Naive thymus-derived CD8-positive, alpha-beta T cell (primary cell): ENCODE measurements around the gene UNC5B. TPM values are rescaled to one million over a fixed set of nuclear protein-coding genes. Genes with fewer than 3 reads are reported as not detected.

Experiments
- ATAC-seq, 2 donors: fragments of 150-1000 bp; cut with Tn5 transposase in 1 of 2; sonication (Bioruptor Pico), chemical (Tn5 transposase) in 1 of 2; 1 replicate in 1 of 2; 2 replicates in 1 of 2; pipeline ENCODE4 v1.10.0; 2021; ENCODE audit warnings: mild to moderate bottlenecking in 2 of 2, moderate library complexity in 2 of 2
- POLR2A ChIA-PET: fragments of 350-600 bp; sonication (Branson Sonifier 250); formaldehyde crosslinking; loops from one replicate; lab custom pipeline; 2021; ENCODE audit warnings: antibody characterized with exemption; lab: Charles Lee
- DNase-seq, 10 donors: peaks; one replicate each; pipeline versions ENCODE4 v3.0.0 to v3.0.0-alpha.2; 2020 to 2022
- H3K27ac Mint-ChIP-seq, 10 donors: one replicate each; pipeline ENCODE4 v1.8.0; 2020 to 2022; ENCODE audit warnings: mild to moderate bottlenecking in 10 of 10, mixed read lengths in 10 of 10, moderate library complexity in 4 of 10, inconsistent platforms in 1 of 10
- H3K27me3 Mint-ChIP-seq, 5 donors: one replicate each; pipeline ENCODE4 v1.8.0; 2021 to 2022; ENCODE audit warnings: mixed read lengths in 5 of 5
- H3K36me3 Mint-ChIP-seq, 3 donors: one replicate each; pipeline ENCODE4 v1.8.0; 2020 to 2022; ENCODE audit warnings: mixed read lengths in 3 of 3, mild to moderate bottlenecking in 2 of 3, inconsistent platforms in 1 of 3
- H3K4me1 Mint-ChIP-seq, 4 donors: one replicate each; pipeline ENCODE4 v1.8.0; 2021 to 2022; ENCODE audit warnings: mixed read lengths in 4 of 4
- H3K4me3 Mint-ChIP-seq, 10 donors: one replicate each; pipeline ENCODE4 v1.8.0; 2020 to 2022; ENCODE audit warnings: mild to moderate bottlenecking in 10 of 10, mixed read lengths in 10 of 10, moderate library complexity in 6 of 10, inconsistent platforms in 1 of 10
- H3K9me3 Mint-ChIP-seq, 9 donors: one replicate each; pipeline ENCODE4 v1.8.0; 2020 to 2022; ENCODE audit warnings: mixed read lengths in 9 of 9, mild to moderate bottlenecking in 3 of 9, inconsistent platforms in 1 of 9, moderate library complexity in 1 of 9
- polyA plus RNA-seq, 3 donors: library from polyadenylated mRNA; unstranded; fragments of 300-500 nt; fragmentation: Illumina TruSeq; gene quantifications; one replicate each; pipeline ENCODE4 v1.2.3, GENCODE V29; 2021
- total RNA-seq, 8 experiments: library from RNA in 2 of 8; stranded (reverse) in 2 of 8; gene quantifications; one replicate each; pipeline ENCODE4 v1.2.3 and lab custom pipeline; 2021 to 2026

Gene UNC5B
- total and polyA plus RNA-seq, 5 experiments from 2014 or later: 0.03 TPM; not detected in 4

DNA sequence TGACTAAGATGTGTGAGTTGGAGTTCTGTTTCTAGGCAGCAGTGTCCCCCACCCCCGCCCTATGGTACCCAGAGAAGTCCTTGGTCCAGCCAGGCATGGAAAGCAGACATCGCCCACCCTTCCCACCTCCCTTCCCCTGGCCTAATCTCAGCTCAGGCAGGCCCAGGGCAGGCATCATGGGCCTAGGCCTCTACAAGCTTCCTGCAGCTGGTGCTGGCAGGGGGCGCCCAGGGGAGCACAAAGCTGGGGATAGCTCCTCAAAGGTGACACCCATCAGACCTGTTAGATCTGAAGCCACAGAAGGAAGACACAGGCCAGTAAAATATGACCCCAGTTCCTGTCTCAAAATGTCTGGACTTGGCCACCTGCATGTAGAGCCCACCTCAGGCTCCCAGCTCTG, 18.9 kb upstream of the UNC5B start:
- no peak for ATAC-seq
- POLR2A ChIA-PET: no interaction called here
- DNase-seq: no peak
- H3K27ac Mint-ChIP-seq: no peak overlapping the region
- peaks cover 0 to 4% (median 0%) of the 10 kb centered on the region in 4 donors for H3K4me1 Mint-ChIP-seq
- peaks cover 0 to 14% (median 0%) of the 10 kb centered on the region in 3 donors for H3K36me3 Mint-ChIP-seq
- H3K9me3 Mint-ChIP-seq: peaks cover 4 to 26% (median 12%) of the 10 kb centered on the region in 9 donors
- peaks cover 0 to 4% (median 0%) of the 10 kb centered on the region in 5 donors for H3K27me3 Mint-ChIP-seq
- no peak overlapping the region for H3K4me3 Mint-ChIP-seq

- H3K27me3 Mint-ChIP-seq: peaks cover 0 to 3% (median 0%) of the 10 kb centered on the region in 5 donors
- POLR2A ChIA-PET: no interaction called here
- no peak overlapping the region for H3K27ac Mint-ChIP-seq
- H3K4me1 Mint-ChIP-seq: peaks cover 0 to 4% (median 0%) of the 10 kb centered on the region in 4 donors
- DNase-seq (no peak), ATAC-seq (no peak)
- no peak overlapping the region for H3K4me3 Mint-ChIP-seq
- peaks cover 5 to 34% (median 18%) of the 10 kb centered on the region in 9 donors for H3K9me3 Mint-ChIP-seq
- peaks cover 0 to 19% (median 0%) of the 10 kb centered on the region in 3 donors for H3K36me3 Mint-ChIP-seq
Observed at GRCh38 chr10:71197955-71198354, 14.4 kb upstream of the UNC5B start.

GRCh38 chr10:71201849-71202248, 10.5 kb upstream of the UNC5B start:
- Mint-ChIP-seq H3K27me3 (peaks cover 0 to 22% (median 8%) of the 10 kb centered on the region in 5 donors), H3K4me1 (no peaks in the 10 kb centered on the region), H3K9me3 (peaks cover 3 to 24% (median 15%) of the 10 kb centered on the region in 9 donors), H3K4me3 (no peak overlapping the region), H3K27ac (no peak overlapping the region), H3K36me3 (peaks cover 0 to 19% (median 0%) of the 10 kb centered on the region in 3 donors)
- POLR2A ChIA-PET: no interaction called here
- ATAC-seq (no peak), DNase-seq (no peak)

DNA sequence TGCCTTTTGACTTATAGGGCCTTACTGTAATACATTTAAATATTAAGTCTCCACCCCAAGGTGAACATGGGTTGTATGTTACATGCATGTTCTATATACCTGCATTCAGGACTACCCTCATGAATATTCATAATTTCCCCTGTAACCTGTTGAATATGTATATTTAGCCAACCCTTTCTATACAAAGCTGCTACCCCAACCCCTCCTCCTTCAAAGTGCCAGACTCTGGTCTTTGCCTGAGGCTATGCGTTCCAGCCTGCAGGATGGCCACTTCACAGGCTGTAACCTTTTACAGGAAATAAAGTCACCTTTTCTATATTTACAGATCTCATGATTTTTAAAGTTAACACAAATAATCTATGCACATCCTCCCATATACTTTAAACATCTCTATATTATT, 10.1 kb upstream of the UNC5B start:
- ATAC-seq: no peak
- H3K4me3 Mint-ChIP-seq: no peak overlapping the region

GRCh38 chr10:71203124-71203523, 9.2 kb upstream of the UNC5B start:
- H3K4me1 Mint-ChIP-seq: no peaks in the 10 kb centered on the region
- H3K9me3 Mint-ChIP-seq: peaks cover 3 to 11% (median 9%) of the 10 kb centered on the region in 9 donors
- H3K27ac Mint-ChIP-seq: no peak overlapping the region
- H3K4me3 Mint-ChIP-seq: no peak overlapping the region
- H3K36me3 Mint-ChIP-seq: peaks cover 0 to 10% (median 0%) of the 10 kb centered on the region in 3 donors
- peaks cover 5 to 35% (median 21%) of the 10 kb centered on the region in 5 donors for H3K27me3 Mint-ChIP-seq
- no peak for ATAC-seq
- POLR2A ChIA-PET: no interaction called here
- no peak for DNase-seq

More for the DNA sequence above, 10.1 kb upstream of the UNC5B start:
- H3K36me3 Mint-ChIP-seq: peaks cover 0 to 18% (median 0%) of the 10 kb centered on the region in 3 donors
- peaks cover 3 to 19% (median 14%) of the 10 kb centered on the region in 9 donors for H3K9me3 Mint-ChIP-seq
- POLR2A ChIA-PET: no interaction called here
- no peak overlapping the region for H3K27ac Mint-ChIP-seq
- peaks cover 0 to 27% (median 13%) of the 10 kb centered on the region in 5 donors for H3K27me3 Mint-ChIP-seq
- no peak for DNase-seq
- H3K4me1 Mint-ChIP-seq: no peaks in the 10 kb centered on the region

- ATAC-seq: no peak
- peaks cover 6 to 39% (median 23%) of the 10 kb centered on the region in 5 donors for H3K27me3 Mint-ChIP-seq
Observed at GRCh38 chr10:71203716-71204115, 8.7 kb upstream of the UNC5B start.

DNA sequence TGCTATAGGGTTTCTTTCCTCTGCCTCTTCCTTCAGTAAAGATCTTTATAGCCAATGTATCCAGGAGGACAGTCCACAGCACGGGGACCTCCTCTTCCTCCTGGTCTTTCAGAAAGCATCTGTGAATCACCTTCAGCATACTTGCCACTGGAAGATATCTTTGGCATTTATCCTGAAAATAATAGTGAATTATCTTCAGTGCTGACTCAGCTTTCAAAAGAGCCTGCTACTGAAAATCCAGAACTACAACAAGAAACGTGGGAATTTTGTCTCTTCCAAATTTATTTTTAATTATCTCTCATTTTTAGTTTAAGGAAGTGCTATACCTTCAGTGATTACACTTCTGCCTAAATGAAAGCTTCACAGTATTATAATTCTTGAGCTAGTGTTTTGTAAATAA, 7.6 kb upstream of the UNC5B start:
- Mint-ChIP-seq H3K4me3 (no peak overlapping the region), H3K4me1 (peaks cover 0 to 2% (median 0%) of the 10 kb centered on the region in 4 donors), H3K27ac (no peak overlapping the region), H3K36me3 (no peaks in the 10 kb centered on the region), H3K27me3 (peaks cover 7 to 42% (median 24%) of the 10 kb centered on the region in 5 donors), H3K9me3 (no peaks in the 10 kb centered on the region)
- POLR2A ChIA-PET: no interaction called here
- DNase-seq (no peak), ATAC-seq (no peak)

More at GRCh38 chr10:71203716-71204115, 8.7 kb upstream of the UNC5B start:
- POLR2A ChIA-PET: no interaction called here
- no peak overlapping the region for H3K4me3 Mint-ChIP-seq
- H3K27ac Mint-ChIP-seq: no peak overlapping the region
- DNase-seq: no peak
- no peaks in the 10 kb centered on the region for H3K4me1 Mint-ChIP-seq
- H3K36me3 Mint-ChIP-seq: peaks cover 0 to 4% (median 0%) of the 10 kb centered on the region in 3 donors
- peaks cover 0 to 5% (median 4%) of the 10 kb centered on the region in 9 donors for H3K9me3 Mint-ChIP-seq

- ATAC-seq (no peak), DNase-seq (no peak)
- H3K36me3 Mint-ChIP-seq: no peaks in the 10 kb centered on the region
- peaks cover 0 to 2% (median 0%) of the 10 kb centered on the region in 4 donors for H3K4me1 Mint-ChIP-seq
- H3K4me3 Mint-ChIP-seq: no peak overlapping the region
- H3K9me3 Mint-ChIP-seq: no peaks in the 10 kb centered on the region
- H3K27ac Mint-ChIP-seq: no peak overlapping the region
- H3K27me3 Mint-ChIP-seq: peaks cover 13 to 49% (median 28%) of the 10 kb centered on the region in 5 donors
- POLR2A ChIA-PET: no interaction called here
Observed at GRCh38 chr10:71205468-71205867, 6.9 kb upstream of the UNC5B start.

- DNase-seq: no peak
- no peaks in the 10 kb centered on the region for H3K9me3 Mint-ChIP-seq
- ATAC-seq: no peak
- no peak overlapping the region for H3K4me3 Mint-ChIP-seq
- H3K36me3 Mint-ChIP-seq: no peaks in the 10 kb centered on the region
- peaks cover 0 to 7% (median 4%) of the 10 kb centered on the region in 4 donors for H3K4me1 Mint-ChIP-seq
- POLR2A ChIA-PET: no interaction called here
- peaks cover 25 to 64% (median 43%) of the 10 kb centered on the region in 5 donors for H3K27me3 Mint-ChIP-seq
- no peak overlapping the region for H3K27ac Mint-ChIP-seq
Observed at GRCh38 chr10:71206911-71207310, 5.5 kb upstream of the UNC5B start.

DNA sequence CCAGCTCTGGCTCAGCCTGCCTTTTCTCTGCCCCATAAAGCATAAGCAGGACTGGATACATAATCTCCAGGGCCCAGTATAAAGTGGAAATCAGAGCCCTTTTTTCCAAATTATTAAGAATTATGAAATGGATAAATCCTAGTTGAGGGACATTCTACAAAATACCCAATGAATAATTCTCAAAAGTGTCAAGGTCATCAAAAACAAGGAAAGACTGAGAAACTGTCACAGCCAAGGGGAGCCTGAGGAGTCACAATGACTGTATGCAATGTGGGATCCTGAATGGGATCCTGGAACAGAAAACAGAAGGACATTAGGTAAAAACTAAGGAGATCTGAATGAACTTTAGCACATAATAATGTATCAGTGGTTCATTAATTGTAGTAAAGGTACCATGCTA, 4.8 kb upstream of the UNC5B start:
- POLR2A ChIA-PET: no interaction called here
- Mint-ChIP-seq H3K27ac (no peak overlapping the region), H3K27me3 (peaks cover 27 to 65% (median 45%) of the 10 kb centered on the region in 5 donors), H3K4me3 (no peak overlapping the region), H3K9me3 (no peaks in the 10 kb centered on the region), H3K36me3 (no peaks in the 10 kb centered on the region), H3K4me1 (peaks cover 0 to 9% (median 6%) of the 10 kb centered on the region in 4 donors)
- ATAC-seq: no peak
- DNase-seq: no peak

- H3K9me3 Mint-ChIP-seq: no peaks in the 10 kb centered on the region
- DNase-seq (no peak), ATAC-seq (no peak)
- H3K36me3 Mint-ChIP-seq: no peaks in the 10 kb centered on the region
- H3K4me1 Mint-ChIP-seq: peaks cover 1 to 19% (median 14%) of the 10 kb centered on the region in 4 donors
- H3K27ac Mint-ChIP-seq: no peak overlapping the region
- peaks cover 29 to 69% (median 54%) of the 10 kb centered on the region in 5 donors for H3K27me3 Mint-ChIP-seq
- H3K4me3 Mint-ChIP-seq: no peak overlapping the region
- POLR2A ChIA-PET: no interaction called here
Observed at GRCh38 chr10:71209352-71209715, 3.0 kb upstream of the UNC5B start.

DNA sequence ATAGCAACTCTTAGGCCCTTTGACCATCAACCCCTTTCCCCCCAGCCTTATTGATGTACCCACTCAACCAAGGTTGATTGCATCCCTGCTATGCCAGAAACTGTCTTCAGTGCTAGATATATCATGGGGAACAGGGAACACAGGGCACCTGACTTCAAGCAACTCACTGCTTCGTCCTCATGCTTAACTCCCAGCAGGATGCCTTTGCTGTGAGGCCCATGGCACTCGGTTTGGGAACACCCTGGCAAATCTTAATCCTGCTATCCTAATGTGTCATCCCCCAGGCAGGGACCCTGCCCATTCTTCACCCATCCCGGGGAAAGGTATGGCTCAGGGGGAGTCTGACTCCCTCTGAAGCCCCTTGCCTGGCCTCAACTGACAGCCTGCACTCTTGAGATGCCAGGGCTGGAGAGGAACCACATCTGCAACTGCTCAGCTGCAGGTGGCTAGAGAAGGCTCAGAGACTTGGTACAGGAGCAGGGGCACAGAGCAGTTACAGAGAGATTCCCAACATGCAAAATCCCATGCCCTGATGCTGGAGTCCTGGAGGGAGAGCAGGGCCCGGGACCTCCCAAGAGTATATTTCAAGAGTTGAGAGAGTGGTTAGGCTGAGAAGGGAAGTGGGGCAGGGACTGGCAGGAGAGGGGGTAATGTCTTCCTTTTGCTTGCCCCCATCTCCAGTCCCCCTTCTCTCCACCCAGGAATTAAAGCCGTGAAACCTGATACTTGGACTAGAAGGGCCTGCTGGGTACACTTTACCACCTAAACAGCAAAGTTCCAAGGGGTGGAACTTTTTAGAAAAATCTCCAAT, 2.4 kb upstream of the UNC5B start:
- H3K27ac Mint-ChIP-seq: peak overlapping the region in 1 of 10 donors; percentile 37
- peaks cover 30 to 69% (median 57%) of the 10 kb centered on the region in 5 donors for H3K27me3 Mint-ChIP-seq
- H3K4me1 Mint-ChIP-seq: peaks cover 3 to 20% (median 17%) of the 10 kb centered on the region in 4 donors
- no peaks in the 10 kb centered on the region for H3K9me3 Mint-ChIP-seq
- no peak for DNase-seq
- no peaks in the 10 kb centered on the region for H3K36me3 Mint-ChIP-seq
- POLR2A ChIA-PET: no interaction called here
- H3K4me3 Mint-ChIP-seq: no peak overlapping the region
- ATAC-seq: no peak

DNA sequence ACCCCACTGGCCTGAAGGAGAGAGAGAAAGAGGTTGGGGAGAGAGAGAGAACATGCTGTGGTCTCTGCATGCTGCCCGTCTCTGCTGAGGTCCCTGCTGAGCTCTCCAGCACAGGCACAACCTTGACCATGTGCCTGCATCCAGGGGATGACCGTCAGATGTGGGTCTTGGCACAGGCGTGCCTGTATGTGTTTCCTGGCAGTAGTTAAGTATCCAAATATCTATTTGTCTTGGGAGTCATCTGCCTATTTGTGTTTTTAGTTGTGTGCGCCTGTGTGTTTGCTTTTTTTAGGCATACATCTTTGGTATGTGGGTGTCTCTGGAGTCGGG, 1.9 kb upstream of the UNC5B start:
- H3K9me3 Mint-ChIP-seq: no peaks in the 10 kb centered on the region
- H3K27ac Mint-ChIP-seq: no peak overlapping the region
- peak overlapping the region in 3 of 10 donors; percentile 1 to 36 (median 7) for H3K4me3 Mint-ChIP-seq

More for the DNA sequence above, 1.9 kb upstream of the UNC5B start:
- H3K4me1 Mint-ChIP-seq: peaks cover 3 to 20% (median 17%) of the 10 kb centered on the region in 4 donors
- peaks cover 30 to 68% (median 58%) of the 10 kb centered on the region in 5 donors for H3K27me3 Mint-ChIP-seq
- no peak for ATAC-seq
- H3K36me3 Mint-ChIP-seq: no peaks in the 10 kb centered on the region
- POLR2A ChIA-PET: no interaction called here
- no peak for DNase-seq
